Measurements from ENCODE around the gene HP1BP3. TPM values are rescaled to one million over a fixed set of nuclear protein-coding genes. Genes with fewer than 3 reads are reported as not detected.

HP1BP3 gene
- total RNA-seq, 1 donor from 2014 or later = 399 TPM

DNA sequence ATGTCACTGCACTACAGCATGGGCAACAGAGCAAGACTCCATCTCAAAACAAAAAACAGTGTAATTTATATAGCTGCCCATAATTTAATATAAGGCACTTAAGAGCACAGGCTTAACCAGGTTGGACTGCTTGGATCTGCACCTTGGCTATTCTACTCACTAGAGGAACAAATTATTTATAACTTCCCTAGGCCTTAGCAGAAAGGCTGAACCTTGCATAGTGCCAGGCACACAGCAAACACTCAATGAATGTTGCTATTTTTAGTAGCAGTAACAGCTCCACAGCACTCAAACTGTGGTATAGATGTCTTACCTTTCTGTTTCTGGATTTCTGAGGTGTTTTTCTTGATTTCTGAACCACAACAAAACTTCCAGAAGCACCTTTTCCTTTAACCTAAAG, 19.8 kb downstream of the HP1BP3 start:
- DNase-seq = no peak

GRCh38 chr1:20763417-20763816, 23.7 kb downstream of the HP1BP3 start:
- no peak for DNase-seq

DNA sequence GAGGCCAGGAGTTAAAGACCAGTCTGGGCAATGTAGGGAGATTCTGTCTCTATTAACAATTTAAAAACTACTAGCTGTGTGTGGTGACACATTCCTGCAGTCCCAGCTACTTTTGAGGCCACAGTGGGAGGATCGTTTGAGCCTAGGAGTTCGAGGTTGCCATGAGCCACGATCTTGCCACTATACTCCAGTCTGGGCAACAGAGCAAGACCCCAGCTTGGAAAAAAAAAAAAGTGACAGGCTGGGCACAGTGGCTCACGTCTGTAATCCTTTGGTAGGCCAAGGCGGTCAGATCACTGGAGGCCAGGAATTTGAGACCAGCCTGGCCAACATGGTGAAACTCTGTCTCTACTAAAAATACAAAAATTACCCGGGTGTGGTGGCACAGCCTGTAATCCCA, 26.8 kb downstream of the HP1BP3 start:
- DNase-seq = no peak

GRCh38 chr1:20753589-20753988, 33.5 kb downstream of the HP1BP3 start:
- DNase-seq = no peak

- no peak for DNase-seq
These were observed 35.6 kb downstream of the HP1BP3 start for GRCh38 chr1:20751462-20751990.

- DNase-seq = no peak
These were observed 44.4 kb downstream of the HP1BP3 start for GRCh38 chr1:20742671-20743070.

- no peak for DNase-seq
These were observed 46.3 kb downstream of the HP1BP3 start for GRCh38 chr1:20740781-20741180.

- DNase-seq = no peak
These were observed 47.9 kb downstream of the HP1BP3 start for GRCh38 chr1:20739225-20739624.

DNA sequence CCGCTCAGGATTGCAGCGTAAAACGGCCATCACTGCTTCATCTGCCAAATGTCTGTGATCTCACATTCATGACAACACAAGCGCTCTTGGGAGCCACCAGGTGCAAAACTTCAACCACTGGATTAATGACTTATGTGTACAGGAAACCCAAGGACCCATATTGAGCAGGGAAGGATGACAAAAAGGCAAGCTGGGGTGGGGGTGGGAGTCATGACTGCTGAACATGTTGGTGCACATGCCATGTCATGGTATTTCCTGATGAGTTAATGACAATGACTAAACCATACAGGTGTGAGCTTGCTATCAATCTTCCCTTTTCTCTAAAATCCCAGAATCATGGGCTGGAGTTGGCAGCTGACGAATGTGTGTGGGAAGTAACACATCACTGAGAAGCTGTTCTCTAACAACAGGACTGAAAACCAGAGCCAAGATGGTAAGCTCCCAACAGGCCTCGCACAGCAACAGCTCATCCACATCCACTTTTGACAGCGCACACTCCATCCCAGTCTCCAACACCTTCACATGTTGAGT, 51.5 kb downstream of the HP1BP3 start:
- peak; percentile 67 for DNase-seq

GRCh38 chr1:20733360-20733975, 53.6 kb downstream of the HP1BP3 start:
- DNase-seq = no peak

DNA sequence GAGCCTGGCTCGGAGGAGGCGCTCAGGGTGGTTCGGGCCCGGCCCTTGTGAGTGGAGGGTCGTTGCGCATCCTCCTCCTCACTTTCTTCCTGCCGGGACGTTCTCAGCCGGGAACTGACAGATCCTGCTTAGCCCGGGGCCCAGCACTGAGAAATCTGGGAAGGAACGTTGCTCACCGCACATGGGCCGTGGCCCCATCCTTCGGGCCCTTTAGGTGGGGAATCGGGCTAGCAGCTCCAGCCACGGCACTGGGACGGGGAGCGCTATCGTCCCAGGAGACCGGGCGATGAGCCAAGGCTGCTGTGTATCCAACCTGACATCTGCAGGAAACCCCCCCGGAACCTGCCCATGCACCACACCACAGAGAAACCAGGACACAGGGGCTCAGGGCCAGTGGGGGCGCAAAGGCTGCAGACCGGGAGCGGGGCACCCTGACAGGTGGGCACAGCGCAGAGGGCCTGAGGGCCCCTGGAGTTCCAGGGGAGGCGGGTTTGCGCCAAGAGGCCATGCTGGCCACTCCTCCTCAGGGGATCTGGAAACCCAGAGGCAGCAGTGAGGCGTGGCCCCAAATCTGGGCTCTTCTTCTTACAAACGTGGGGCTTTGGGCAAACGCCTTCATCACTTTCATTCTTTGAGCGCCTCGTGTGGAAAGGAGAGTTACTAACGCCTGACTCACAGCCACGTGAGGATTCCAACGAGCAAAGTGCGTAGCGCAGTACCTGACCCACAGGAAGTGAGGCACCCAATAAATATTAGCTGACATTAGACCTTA, 54.3 kb downstream of the HP1BP3 start, which contains the start of gene SH2D5:
TSS of gene SH2D5 (minus strand) at position 116 of the 772 bp plus-strand sequence. CDS start 4,659 bp downstream, outside the sequence.
- peak; percentile 77 for DNase-seq

DNA sequence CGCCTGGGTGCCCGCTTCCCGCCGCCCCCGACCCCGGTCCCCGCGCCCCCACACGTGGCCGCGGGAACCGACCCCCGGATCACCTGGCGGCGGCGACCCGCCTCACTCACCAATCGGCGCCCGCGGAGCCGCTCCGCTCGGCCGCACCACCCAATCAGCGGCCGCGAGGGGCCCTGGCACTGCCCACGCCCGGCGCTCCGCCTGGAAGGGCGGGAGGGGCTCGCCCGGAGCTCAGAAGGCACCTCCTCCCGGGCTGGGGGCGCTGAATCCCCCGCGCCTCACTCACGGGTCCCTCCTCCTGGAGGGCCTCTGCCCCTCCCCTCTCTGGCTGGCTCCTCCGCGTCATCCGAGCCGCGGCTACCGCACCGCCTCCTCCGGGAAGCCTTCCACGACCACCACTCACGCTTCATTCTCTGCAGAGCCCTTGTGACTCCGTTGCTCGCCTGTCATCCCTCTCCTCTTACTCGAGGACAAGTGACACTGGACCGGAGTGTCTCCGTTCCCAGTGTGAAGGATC, 55.0 kb downstream of the HP1BP3 start:
- DNase-seq = peak; percentile 63

DNA sequence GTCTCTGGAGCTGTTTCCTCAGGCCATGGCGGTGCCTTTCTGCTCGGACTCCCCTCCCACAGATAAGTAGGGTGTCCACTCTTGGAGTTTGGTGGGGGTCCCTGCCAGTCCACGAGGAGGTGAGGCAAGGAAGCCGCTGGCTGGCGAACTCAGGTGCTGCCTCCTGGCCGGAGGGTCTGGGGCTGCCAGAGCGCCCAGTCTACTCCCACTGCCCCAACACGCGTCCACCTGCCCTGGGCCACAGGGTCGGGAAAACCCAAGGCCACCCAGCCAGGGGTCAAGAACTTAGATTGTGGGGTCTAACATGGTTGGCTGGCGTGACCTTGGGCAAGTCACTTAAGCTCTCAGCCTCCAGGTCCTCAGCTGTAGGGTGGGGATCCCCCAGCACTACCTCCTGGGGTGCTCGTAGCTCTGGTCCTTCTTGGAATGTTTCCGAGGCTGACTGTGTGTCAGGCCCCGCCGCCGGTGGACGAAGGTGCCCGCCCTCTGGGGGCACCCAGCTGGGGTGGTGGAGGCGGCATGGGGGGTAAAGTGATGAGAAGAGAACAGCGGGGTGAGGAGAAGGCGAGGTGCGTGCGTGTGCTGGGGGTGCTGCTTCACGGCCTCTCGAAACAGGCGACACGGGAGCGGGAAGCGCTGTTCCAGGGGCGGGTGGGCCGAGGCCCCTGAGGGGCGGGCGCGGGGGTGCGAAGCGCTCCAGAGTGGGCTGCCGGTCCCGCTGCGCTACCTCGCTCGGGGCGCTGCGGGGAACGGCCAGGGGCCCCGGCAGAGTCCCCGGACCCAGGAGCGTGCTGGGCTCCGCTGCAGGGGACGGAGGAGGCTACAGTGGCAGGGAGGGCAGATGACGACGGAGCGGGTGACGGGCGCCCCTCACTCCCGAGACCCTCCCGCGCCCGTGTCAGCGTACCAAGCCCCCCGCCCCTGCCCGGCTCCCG, 55.8 kb downstream of the HP1BP3 start:
- no peak for DNase-seq

GRCh38 chr1:20730690-20731056, 56.4 kb downstream of the HP1BP3 start:
- no peak for DNase-seq

- no peak for DNase-seq
These were observed 57.0 kb downstream of the HP1BP3 start for GRCh38 chr1:20729990-20730689.

- no peak for DNase-seq
These were observed 57.8 kb downstream of the HP1BP3 start for GRCh38 chr1:20729155-20729931.

DNA sequence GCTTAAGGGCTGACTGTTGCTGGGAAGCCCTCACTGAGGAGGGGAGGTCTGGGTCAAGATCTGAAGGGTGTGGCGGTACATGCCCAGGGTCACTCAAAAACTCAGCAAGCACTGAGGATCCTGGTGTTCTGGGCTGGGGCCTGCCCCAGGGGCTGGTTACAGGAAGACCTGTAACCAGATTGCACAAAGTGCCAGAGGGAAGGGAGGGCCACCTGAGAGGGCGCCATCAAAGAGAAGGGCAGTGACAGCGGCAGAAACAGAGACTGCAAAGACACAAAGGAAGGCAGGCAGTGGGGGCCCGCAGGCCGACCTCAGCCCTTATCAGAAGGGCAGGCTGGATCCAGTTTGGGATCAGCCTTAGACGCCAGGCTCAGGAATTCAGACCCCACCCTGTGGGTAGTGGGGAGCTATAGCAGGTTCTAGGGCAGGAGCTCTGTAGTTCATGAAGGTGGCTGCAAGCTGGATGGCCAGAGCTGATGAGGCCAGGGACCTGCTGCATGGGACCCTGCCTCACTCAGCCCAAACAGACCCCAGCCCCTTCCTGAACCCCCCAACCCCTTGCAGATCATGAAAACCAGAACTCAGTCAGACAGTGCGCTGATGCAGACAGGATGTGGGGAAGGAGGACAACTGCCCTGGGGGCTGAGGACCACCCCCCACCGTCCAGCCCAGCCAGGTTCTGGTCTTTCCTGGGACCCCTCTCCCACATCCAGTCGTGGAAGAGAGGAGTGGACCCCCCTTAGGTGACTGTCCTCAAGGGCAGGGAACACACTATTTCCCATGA, 58.5 kb downstream of the HP1BP3 start:
- DNase-seq = no peak

- DNase-seq = no peak
These were observed 59.3 kb downstream of the HP1BP3 start for GRCh38 chr1:20727746-20728316.
